D341Med (cell line): ENCODE measurements around the gene RAD51B.

Source experiments
- DNase-seq: peaks from one replicate; pipeline ENCODE4 v3.0.0; 2012; ENCODE audit warnings: low spot score

RAD51B gene

DNA sequence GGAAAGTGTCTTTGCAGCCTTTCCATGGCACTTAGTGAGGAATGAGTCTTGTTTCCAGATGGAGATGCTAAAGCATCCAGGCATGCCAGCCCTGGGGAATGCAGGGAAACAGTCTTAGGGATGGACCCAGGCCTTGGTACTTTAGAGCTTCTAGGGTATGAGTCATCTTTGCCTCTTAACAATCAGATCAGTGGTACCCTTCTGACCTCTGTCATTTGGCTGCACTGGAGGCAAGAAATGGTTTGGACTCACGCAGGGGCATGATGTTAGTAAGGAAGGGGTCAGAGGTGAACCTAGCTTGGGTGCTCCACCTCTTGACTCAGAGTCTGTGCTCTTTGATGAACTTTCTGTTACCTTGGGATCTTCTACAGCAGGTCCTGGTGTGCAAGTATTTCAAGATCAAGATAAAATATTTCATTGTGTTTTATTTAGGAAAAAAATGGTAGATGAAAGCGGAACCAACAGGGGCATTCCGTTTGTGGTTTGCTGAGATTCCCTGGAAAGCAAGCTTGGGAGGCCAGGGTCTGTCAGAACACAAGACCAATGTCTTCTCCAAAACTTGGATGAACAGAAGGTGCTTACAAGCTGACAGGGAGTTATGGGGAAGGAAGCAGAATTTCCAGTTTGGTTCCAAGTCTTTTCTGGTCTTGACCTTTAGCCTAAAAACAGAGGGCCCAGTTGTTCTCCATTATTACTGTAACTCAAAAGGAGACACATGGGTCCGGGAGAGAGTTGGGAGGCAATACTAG is 757.1 kb downstream of the RAD51B start:
- no peak for DNase-seq

DNA sequence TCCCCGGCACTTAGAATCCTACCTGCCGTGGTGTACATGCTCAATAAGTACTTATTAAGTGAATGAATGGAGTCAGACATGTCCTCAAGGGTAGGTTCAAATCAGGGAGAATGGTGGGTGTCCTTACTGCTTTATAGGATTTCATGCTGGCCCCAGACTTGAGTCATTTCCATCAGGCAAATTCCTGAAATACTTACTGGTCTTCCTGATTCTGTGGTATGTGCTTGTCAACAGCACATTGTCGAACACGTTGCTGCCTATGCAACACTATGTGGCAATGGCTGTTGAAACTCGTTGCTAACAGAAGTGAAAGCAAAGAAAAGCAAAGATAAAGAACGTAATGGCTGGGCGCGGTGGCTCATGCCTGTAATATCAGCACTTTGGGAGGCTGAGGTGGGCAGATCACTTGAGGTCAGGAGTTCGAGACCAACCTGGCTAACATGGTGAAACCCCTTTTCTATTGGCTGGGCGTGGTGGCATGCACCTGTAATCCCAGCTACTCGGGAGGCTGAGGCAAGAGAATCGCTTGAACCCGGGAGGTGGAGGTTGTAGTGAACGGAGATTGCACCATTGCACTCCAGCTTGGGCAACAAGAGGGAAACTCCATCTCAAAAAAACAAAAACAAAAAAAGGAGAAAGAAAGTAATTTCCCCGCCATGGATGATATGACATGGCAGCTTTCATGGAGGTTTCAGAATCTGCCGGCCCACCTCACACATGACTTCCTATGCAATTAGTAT is 758.4 kb downstream of the RAD51B start:
- no peak for DNase-seq

DNA sequence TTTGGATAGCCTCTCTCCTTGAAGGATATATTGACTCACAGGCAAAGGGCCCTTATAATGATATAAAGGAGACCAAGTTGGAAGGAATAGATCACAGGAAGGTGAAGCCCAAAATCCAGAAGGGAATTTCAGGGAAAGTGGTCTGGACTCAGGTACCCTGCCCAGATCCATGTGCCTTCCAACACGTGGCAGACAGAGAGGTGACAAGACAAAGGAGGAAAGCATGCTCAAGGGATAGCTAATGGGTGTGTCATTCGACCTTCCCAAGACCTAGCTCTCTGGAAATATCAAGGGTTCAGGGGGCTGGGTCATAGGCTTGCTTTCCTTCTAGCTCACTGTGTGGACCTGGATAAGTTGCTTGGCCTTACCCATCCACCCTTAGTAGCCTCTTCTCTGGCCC is 759.0 kb downstream of the RAD51B start:
- no peak for DNase-seq

DNA sequence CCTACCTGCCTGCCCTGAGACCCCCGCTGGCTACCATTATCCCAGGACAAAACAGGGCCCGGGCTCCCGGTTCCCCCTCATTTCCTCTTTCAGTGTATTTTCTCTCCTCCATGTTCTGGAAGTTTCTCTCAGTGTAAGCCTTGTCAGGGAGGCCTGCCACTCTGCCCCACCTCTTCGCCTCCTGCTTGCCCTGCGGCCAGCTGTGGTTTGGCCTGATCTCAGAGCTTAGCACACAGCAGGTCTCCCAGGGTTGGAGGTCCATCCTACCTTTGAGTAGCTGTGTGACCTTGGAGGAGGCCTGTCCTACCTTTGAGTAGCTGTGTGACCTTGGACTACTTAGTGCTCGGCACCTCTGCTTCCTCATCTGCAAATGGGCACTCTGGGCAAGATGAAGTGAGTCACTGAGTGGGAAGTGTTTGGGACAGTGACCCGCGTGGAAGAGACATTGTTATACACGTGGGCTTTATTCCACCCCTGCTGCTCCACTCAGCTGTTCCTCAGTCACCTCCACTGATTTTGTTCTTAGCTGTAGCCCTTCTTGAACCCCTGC is 760.6 kb downstream of the RAD51B start:
- DNase-seq: no peak

DNA sequence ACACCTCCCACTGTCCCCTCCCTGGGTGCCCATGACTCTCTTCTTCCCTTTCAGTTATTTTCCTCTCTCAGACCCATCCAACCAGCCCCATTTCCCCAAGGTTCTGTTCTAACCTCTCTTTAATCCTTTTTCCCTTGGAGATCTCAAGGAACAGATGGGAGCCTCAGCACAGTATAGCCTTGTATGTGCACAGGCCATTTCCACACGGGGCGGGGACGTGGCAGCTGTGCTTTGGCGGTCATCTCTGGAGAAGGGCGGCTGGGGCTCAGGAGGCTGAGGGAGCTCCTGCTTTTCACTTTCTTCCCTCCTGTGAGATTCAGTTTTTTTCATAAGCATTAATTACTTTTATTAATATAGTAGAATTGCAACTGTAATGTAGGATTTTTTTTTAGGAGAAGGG is 761.1 kb downstream of the RAD51B start:
- no peak for DNase-seq

DNA sequence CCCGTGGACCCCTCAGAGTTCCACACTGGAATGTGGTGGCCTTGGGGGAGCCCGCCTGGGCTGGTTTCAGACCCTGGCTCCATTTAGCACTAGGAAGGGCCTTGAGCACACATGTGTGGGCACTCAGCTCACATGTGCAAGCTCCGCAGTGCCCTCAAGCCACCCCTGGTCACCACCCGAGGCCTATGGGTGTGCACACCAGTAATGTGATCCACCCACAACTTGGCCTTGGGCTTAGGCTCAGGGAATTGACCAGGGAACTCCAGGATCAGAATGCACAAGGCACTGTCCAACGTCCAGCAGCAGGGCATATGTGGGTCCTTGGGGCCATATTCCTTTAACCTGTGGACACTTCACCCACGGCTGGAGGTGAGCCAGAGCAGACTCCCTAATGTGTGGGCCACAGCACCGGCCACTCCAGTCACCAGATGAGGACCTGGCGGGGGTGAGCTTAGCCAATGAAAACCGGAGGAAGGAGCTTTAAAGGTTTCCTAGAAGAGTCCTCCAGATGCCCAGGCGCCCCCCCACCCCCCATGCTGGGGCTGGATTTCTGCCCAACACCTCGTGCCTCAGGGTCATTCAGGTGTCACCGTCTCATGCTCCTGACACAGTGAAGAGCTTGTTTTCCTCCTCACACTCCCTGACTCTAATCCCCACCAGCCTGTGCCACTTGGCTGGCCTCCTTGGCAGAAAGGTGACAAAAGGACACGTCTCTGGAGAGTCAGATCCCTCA is 764.1 kb downstream of the RAD51B start:
- DNase-seq: no peak

DNA sequence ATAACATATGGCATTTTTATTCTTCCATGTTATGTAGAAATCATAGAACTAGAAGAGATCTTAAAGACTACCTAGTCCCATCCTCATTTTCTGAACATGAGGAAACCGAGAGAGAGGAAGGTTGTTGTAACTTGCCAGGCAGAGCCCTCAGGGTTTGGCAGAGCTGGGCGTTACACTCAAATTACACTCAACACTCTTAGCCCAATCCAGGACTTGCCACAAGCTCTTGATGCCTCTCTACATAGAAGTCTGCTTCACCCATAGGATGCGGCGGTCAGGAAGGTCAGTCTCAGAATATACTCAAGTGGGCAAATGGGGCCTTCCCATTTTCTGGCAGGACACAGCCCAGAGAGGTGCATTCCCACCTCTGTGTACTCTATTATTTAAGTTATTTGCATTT is 765.2 kb downstream of the RAD51B start:
- DNase-seq: no peak

DNA sequence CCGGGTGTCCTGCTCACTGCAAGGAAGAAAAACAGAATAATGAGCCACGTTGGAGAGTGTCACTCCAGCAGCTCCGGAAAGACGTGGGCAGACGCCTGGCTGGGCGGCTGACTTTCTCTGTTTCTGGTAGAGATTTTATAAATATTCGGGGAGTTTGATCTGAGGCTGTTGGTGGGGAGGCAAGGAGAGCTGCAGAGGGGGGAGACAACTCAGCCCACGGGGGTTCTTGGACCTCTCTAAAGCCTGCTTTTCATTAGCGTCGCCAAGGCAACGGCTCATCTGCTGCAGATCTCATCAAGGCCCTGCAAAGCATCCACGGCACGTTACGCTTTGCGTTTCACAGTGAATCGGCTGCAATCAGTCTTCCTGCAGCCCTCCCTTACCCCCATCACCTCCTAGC is 766.1 kb downstream of the RAD51B start:
- no peak for DNase-seq

DNA sequence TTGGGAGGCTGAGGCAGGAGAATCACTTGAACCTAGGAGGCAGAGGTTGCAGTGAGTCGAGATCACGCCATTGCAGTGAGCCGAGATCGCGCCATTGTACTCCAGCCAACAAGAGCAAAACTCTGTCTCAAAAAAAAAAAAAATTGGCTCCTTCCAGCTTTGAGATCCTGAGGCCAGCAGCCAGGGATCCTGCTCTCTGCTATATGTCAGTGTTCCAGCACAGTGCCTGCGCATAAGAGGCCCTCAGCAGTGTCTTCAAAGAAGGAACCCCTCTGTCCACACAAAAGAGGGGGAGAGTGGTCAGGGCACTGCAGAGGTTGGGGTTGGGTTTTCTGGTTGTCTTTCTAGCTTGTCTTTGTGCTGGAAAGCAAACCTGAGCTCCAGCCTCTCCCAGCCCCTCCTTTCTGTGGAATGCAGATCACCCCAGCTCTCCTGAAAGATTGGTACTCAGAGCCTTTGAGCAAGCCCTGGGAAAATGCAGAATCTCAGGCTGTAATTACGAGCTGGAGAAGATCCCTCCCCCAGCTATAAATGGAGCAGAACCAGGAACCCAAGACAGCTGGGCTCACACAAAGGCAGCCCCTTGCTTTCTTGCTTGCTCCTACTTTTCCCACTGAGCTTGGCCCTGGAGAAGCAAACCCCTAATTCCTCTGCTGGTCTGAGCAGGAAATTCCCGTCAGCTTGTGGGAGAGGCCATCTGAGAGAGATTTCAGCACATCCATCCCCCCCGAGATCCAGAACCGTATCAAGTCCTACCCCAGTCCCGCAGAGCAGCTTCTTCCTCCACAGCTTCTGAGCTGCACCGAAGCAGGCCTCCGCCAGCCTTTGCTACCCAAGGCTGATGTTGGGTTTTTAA is 767.5 kb downstream of the RAD51B start:
- DNase-seq: no peak

DNA sequence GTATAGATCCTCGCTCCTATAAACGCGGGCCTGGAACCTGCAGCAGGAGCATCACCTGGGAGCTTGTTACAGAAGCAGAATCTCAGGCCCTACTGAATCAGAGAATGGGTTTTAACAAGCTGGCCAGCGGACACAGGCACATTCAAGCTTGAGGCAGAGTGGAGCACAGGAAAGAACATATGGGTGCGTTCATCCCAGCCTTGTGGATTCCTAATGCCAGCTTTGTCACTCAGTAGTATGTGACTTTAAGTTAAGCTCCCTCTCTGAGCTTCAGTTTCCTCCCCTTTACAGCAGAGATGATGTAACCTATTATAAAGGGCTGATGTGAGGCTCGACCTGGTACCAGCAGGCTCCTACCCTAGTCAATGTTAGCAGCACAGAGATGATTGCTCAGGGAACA is 768.4 kb downstream of the RAD51B start:
- no peak for DNase-seq

DNA sequence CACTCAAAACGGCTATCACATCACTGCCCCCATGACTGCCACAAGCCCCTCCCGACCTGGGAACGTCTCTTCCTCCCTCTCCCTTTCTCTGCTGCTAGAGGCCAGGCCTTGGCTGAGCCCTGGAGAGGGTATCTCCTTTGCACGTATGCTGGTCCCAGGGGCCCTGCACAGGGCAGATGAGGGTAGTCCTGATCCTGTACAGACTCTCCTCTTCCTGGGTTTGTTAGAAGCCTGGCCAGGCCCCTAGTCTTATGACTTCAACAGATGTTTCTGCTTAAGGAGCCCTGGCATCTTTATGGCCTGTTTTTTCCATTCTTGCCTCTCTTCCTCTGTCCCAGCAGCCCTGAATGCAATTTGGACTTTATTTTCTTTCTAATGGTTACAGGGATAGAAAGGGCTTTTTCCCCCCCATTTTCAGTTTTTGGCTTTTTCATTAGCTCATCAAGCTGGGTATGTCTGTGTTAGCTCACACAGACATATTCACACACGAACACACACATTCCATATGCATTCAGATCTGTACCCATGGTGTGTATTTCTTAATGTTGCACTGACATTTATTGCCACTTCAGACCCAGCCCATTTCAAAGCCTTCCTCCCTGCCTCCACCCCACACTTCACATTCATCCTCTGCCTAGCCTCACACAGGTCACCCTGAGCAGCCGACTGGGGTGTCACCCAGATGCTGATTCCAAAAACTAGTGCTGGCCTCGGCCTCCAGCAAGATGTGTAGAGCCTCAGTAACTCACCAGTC is 770.0 kb downstream of the RAD51B start:
- no peak for DNase-seq

DNA sequence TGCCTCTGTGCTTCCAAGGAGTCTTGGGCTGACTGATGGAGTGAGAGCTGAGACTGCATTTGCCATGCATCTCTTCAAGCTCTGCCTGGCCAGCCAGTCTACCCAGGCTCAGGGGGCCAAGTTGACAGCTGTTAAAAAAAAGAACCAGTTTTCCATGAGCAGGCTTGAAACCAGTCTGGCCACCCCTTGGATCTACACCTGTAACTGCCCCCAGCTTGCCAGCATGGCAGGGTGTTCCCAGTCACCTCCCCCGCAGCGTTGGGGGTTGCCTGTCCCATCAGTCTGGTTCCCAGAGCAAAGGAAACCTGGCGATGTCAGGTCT is 770.6 kb downstream of the RAD51B start:
- DNase-seq: no peak

DNA sequence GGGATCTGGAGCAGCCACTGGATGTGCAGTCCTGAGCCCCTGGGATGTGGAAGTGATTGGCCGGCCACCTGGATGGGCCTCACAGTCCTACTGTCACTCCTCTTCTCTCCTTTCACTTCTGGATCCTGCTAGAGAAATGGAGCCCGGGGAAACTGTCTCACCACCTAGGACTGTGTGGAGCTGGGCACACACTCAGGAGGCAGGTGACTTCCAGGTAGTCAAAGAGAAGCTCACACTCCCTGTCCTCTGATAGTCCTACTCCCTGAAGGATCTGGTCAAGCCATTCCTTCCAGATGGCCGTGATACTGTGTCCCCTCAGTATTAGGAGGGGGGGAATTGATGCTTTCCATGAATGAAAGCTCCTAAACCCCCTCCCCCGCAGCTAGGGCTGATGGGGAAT is 772.2 kb downstream of the RAD51B start:
- DNase-seq: no peak

DNA sequence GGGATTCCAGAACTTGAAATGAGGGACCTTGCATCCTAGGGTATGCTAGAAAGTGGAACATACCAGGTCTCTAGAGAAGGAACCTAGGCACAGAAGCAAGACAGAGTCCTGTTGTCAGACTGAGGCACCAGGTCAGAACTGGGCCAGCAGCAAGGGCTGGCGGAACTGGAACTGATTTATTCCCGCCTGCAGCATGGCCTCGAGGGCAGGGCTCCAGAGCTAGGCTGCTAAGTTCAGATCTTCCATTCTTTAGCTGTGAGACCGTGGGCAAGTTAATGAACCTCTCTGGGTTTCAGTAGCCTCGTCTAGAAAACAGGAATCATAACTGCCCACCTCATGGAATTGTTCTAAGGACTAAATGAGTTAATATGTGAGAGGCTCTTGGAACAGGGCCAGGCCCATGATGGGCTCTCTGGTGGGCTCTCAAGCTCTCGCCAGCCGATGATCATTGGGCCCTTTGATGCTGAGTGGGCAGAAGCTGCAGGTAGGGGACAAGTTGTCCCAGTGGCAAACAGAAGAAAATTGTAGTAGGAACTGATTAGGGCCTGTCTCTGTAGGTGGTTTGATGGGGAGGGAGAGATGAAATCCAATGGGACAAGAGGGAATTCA is 773.5 kb downstream of the RAD51B start:
- no peak for DNase-seq

DNA sequence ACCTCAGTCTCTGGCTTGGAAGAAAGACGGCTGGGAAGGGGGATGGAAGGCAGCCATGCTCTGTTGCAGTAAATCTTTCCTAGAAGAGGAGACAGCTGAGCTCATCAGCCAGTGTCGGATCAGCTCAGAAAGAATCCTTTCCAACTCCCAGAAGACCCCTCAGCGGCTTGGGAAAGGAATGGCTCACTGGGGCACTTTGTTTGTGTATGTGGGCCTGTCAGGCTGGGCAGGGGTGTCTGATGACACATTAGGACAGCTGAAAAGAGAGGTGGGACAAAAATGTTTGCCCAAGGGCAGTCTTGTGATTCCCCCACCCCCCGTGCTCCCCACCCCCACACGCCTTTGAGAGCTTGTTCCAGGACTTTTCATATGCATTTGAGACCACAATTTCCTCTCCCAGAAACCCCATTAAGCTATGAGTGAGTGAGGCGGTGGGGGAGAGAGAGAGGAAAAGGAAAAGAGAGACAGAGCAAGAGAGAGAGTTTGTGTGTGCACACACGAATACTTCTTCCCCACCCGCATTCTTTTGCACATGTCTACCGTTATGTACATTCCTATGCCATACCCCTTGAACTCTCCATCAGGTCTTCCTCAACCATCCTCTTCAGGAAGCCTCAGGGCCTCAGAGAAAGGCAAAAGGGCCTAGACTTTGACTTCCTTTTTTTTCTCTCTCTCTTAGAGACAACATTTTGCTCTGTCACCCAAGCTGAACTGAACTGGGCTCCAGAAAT is 774.4 kb downstream of the RAD51B start:
- no peak for DNase-seq

DNA sequence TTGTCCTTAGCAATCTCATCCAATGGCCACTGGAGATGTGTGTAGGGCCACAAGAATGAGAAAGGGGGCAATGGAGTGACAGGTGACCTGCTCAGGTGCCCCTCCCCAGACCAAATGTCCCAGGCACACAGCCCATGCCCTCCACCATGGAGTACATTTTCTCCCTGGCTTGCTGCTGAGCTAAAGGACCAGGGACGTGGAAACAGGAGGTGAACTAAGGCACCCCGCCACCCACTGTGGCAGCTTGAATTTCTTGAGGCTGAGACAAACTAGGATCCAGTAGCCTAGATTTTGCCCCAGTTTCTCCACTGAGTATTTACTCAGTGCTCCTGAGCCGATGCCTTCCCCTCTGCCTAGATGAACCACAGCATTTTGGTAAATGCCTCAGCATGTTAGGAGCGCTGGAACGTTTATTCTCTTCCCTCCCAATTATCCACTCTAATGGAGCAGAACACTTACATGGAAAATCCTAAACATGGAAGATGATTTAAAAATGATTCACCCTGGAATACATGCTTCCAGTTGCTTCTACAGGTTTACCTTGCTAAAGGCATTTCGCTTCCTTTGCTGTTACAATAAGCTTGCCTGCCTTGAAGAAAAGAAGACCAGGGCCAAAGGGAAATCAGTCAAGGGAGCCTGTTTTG is 775.3 kb downstream of the RAD51B start:
- no peak for DNase-seq

DNA sequence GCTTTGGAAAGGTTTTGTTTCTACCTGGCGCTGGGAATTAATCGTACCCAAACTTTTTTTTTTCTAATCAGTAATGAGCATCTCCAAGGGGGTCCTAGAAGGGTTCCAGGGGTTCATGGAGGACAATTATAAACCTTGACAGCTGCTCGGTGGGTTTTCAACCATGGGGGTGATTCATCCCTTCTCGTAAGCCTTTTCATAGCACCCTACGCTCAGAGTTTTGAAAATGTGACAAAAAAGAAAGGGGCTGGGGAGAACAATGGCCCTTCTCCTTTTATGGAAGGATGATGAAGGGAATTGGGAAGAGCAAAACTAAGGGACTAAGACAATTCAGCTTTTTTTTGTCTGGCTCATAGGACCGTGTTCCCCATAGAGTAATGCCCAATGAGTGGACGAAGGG is 776.6 kb downstream of the RAD51B start:
- DNase-seq: no peak

DNA sequence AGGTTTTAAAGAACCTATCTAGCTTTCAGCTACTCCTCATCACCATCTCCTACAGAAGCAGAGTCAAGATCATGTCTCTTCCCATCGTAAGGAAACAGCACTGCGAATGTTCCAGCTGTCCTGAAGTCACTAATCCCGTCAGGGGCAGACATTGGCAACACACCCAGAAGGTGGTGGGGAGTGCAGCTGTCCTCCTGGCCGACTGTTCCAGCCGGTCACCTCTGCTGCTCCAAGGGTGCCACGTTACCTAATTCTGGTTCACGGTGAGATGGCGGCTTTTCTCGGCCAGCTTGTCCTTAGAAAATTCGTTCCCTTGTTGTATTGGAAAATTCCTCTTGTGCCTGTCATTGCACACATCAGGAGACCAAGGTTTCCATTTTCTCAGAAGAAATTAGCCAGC is 777.1 kb downstream of the RAD51B start:
- DNase-seq: no peak

DNA sequence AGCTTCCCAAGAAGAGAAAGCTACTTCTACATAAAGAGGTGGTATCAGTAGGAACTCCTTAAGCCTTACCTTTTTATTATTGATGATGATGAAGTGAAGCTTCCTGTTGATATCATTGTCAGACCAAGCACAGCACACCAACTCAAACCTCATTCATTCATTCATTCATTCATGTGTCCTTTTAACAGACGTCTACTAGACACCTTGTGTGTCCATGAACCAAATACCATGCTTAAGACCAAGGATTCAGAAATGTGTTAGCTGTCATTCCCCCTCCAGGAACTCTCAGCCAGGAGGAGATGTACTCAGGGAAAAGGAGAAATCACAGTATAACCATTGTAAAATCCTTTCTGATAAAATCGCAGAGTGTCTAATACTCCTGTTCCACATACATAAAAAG is 778.5 kb downstream of the RAD51B start:
- no peak for DNase-seq
